ENCODE measurements around the gene PGAM2.

DNA sequence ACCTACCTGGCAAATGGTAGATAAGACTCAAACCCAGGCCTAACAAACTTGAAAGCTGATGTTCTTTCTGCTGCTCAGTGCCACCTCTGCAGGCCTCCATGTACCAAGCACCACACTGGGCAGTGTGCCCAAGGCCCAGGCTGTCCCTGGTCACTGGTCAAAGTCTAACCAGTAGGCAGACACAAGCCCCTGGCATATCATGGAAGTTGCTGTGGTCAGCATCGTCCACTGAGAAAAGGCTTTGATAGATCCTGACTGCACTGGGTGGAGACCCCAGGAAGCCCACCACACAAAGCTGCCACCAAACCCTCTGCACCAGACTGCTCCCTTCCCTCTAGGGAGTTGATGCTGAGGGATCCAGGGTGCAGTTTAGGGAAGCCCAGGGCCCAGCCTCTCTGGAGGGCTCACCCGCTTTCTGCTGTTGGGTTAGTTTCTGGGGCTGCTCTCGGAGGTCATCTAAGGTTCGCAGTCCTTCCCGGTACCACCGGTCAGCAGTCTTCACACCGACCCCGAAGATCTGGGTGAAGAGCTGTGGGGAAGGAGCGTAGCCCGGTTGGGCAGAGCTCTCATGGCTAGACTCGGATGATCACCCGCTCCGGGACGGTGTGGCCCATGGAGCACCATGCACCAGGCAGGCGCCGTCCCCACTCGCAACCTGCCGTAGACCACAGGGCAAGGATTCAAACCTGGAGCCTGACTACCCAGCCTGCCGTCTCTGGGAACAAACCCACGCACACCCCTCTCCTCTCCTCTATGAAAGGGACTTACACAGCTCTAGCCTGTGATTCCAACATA lies 10.9 kb upstream of the PGAM2 start:
- TF ChIP-seq, protein P1, sequence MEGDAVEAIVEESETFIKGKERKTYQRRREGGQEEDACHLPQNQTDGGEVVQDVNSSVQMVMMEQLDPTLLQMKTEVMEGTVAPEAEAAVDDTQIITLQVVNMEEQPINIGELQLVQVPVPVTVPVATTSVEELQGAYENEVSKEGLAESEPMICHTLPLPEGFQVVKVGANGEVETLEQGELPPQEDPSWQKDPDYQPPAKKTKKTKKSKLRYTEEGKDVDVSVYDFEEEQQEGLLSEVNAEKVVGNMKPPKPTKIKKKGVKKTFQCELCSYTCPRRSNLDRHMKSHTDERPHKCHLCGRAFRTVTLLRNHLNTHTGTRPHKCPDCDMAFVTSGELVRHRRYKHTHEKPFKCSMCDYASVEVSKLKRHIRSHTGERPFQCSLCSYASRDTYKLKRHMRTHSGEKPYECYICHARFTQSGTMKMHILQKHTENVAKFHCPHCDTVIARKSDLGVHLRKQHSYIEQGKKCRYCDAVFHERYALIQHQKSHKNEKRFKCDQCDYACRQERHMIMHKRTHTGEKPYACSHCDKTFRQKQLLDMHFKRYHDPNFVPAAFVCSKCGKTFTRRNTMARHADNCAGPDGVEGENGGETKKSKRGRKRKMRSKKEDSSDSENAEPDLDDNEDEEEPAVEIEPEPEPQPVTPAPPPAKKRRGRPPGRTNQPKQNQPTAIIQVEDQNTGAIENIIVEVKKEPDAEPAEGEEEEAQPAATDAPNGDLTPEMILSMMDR (IDR thresholded peaks at IDR 0.05): no peak
- TF ChIP-seq EP300 (IDR thresholded peaks at IDR 0.05): no peak

All from suprapubic skin (tissue), 3 donors.